GM18498 (cell line): ENCODE results near the gene SC5D.
A peak's percentile ranks its signal among the peaks of the same experiment; 100 is the strongest.

ENCODE experiments used
- ATAC-seq: cut with Tn5 transposase; IDR thresholded peaks from one replicate; pipeline ENCODE4 v1.9.1; 2021; ENCODE audit warnings: mild to moderate bottlenecking, moderate library complexity; ENCODE audit not compliant: unreplicated experiment

The SC5D gene

DNA sequence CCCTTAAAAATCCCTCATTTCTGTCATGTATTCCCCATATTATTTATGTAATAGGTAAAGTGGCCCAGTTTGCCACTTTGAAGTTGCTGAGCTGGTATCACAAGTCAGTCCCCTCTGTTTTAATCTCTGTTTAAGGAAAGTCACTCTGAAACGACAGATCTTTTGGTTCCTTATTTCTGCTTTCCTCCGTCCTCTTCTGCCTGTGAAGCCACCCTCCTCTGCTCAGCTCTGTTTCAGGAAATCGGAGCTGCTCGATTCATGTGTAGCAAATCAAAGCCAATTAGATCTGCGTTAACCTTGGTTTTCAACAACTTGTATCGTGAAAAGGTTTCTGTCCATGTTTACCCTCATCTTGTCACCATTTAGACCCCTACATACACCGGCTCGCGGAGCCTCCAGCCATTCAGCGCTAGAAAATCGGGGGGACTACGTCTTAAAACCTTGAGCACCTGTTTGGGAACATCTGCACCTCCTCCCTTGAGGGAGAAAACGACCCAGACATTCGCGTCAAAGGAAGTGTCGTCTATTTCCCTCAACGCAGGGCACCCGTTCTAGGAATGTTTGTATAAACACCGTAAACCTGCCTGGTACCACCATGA lies 576 bp upstream of the SC5D start:
- peak; percentile 28 for ATAC-seq

DNA sequence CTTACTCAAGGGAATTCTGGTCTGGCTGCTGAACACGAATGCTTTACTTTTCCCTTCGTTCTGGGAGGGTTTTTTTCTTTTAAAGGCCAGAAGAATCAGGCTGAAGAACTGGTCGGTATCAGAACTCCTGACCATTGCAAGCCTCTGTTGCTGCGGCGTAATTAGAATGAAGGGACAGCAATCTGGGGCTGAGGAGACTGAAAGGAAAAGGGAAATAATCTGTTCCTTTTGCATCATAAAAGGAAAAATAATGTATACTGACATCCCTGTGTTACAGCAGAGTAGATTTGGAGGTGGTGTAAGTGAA lies 670 bp downstream of the SC5D start:
- no peak for ATAC-seq

DNA sequence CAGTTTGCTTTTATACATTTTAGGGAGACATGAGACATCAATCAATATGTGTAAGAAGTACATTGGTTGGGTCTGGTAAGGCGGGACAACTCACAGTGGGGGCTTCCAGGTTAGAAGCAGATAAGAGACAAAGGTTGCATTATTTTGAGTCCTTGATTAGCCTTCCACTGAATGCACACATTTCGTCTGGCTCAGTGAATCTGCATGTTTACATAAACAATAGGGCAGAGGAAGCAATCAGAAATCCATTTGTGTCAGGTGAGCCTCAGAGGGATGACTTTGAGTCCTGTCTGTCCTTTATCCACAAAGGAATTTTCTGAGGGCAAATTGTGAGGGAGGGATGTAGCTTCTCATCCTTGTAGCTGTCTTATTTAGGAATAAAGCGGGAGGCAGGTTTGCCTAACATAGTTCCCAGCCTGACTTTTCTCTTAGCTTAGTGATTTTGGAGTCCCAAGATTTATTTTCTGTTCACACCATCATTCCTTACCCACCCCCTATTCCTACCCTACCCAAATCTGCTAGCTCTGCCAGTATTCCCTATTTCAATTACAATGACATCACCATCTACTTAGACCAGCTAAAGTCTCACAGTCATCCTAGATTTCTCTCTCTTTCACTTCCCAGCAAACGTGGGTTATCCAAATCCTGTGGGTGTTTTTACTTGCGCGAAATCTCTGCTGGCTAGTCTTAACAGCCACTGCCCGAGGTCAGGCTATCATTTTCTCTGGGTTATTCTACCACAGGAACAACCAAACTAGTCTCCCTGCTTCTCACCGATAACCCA lies 2.9 kb downstream of the SC5D start:
- no peak for ATAC-seq

DNA sequence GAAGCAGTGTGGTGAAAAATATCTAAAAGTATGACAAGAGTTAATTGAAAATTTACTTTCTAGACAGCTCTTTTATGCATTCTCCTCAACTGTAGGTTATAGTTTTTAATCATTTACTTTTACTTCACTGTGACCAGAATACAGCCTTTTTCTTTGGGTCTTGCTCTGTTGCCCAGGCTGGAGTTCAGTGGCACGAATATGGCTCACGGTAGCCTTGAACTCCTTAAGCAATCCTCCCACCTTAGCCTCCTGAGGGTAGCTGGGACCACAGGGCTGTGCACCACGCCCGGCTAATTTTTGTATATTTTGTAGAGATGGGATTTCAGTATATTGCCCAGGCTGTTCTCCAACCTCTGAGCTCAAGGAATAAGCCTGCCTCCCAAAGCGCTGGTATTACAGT lies 5.3 kb downstream of the SC5D start:
- ATAC-seq, result no peak

DNA sequence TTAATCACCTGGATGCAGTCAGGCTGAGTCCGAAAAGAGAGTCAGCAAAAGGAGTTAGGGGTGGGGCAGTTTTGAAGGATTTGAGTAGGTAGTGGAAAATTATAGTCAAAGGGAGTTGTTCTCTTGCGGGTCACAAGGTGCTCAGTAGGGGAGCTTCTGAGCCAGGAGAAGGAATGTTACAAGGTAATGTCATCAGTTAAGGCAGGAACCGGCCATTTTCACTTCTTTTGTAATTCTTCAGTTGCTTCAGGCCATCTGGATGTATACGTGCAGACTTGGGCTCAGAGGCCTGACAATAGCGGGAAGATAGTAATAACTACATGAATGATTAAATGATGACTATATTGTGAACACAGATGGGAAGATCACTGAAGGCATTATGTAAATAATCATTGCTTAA lies 6.2 kb downstream of the SC5D start:
- ATAC-seq, result no peak

DNA sequence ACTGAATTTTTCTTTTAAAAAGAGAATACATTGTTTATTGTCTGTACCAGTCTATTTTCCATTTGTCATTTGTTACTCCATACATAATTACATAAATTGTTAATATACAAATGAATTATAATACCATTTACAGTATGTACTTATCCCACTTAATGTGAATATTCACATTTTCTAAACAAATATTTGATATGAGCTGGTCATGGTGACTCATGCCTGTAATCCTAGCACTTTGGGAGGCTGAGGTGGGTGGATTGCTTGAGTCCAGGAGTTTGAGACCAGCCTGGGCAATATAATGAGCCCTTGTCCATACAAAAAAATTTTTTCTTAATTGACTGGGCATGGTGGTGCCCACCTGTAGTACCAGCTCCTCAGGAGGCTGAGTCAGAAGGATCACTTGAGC lies 6.8 kb downstream of the SC5D start:
- ATAC-seq, result no peak

DNA sequence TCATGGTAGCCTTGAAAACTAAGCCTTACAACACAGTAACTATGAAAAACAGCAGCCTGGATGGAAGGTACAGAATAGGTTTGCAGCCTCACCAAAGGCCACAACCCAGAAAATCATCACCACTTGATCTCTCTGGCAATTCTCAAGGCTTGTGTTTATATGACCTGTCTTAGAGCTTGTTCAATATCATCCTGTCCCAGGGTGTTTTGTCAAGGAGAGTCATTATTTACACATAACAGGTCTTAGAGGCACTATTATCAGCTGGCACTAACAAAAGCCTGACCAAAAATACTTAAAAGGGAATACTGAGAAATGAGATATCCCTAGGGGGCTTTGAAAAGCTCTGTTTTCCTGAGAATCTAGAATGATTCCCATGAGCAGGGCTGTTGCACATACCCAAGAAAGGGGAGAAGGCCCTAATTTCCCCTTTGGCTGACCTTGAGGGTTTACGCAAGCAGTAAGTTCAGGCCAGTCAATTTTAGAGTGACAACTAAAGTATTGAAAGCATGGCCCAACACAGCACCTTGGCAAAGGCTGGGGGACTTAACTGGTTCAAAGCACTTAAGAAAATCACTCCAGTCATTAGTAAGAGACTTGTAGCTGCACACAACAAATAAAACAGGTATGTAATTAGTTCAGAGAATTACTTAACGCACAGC lies 7.9 kb downstream of the SC5D start:
- no peak for ATAC-seq

DNA sequence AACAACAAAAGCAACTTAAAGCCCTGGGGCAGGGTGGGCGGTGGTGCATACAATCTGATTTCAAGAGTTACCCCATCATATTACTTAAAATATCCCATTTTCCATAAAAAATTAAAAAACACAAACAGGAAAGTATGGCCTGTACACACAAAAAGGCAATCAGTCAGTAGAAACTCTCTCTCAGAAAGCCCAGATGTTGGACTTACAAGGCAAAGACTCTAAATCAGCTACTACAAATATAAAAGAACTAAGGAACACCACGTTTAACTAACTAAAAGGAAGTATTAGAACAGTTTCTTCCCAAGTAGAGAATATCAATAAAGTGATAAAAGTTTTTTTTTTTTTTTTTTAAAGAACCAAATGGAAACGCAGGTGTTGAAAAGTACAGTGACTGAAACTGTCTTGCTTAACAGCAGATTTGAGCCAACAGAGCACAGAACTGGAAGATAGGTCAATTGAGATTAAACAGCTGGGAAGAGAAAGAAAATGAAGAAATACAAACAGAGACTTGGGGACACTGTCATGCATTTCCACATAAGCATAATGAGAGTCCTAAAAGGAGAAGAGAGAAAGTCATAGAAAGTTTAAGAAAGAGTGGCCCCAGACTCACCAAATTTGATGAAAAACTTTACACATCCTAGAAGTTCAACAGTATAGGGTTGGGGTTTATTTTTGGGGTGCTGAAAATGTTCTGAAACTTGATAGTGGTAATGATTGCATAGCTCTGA lies 8.6 kb downstream of the SC5D start:
- peak; percentile 56 for ATAC-seq

DNA sequence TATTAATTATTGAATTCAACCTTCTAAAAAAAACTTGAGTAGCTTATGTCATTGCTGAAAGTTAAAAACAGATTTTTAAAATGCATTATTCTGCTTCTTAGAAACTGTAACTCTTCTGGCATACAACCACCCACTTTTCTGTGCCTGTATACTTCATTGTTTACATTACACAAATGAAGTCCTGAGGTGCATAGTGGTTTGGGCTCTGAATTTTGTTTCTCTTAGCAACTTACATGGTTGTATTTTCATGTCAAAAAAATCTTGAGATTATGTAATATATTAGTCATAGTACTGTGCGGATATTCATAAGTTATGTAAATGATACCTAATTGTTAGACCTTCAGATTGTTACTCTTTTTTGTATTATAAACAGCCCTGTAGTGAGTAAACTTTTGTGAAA lies 12.2 kb downstream of the SC5D start:
- no peak for ATAC-seq

DNA sequence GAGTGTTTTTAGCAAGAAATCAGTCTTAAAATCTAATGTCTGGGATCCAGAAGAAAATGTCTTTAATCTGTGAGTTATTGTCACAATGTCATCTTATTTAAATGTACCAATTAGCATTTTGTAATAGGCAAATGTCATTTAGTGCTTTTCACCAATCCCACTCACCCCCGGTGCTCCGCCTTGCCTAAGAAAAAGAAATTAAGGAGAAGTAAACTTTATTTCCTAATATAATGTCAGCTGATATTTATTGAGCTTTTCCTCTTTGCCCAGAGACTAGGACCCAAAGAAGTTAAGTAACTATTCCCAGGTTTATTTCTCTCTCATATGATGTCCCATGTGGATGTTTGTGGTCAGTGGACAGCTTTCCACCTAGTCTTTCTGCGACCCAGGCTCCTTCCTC lies 16.2 kb downstream of the SC5D start:
- no peak for ATAC-seq

DNA sequence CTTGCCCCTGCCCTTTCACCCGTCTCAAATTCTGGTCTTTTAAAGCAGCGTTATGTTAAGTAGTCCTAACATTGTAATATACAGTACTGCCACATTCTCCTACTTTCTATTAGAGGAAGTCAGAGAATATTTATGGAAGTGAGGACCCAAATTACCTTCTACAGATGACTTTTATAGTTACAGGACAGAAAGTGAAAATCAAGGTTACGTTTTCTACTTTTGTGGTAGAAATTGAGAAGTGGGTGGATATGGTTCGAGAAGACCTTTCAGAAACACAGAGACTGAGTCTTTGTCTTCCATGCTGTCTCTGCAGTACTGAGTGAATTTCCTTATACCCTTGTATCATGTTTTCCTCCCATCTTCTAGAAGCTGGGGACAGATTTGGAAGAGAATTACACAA lies 17.1 kb downstream of the SC5D start:
- ATAC-seq, result peak; percentile 94

DNA sequence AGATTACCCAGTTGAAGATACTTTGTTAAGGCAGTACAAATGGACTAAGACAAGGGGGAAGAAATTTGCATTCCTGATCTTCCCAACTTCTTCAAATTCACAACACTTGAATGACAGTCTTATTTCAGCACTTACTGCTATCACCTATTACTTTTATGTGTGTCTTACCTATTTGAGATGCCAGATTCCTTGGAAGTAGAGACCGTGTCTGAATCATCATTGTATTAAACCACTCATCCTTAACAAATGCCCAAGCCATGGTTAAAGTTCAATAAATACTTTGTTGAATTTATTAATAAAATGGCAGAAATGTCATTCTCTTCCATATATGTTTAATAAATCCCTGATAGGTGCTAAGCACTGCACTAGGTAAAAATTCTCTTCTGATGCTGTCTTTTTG lies 18.3 kb downstream of the SC5D start:
- ATAC-seq, result no peak

DNA sequence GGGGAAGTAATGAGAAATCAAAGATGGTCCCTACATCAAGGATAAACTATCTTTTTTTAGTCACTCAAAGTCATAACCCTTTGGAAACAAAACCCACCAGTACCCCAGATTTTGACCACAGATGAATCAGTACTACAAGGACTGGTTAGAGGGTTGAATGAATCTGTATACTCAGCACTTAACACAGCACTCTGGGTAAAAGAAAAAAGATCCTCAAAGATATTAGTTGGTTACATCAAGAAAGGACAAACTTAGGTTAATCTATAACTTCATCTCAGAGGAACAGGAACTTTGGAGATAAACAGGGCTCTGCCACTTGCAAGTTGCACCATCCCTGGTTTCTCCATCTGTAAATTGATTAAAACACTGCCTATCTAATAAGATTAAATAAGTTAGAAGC lies 18.8 kb downstream of the SC5D start:
- ATAC-seq, result no peak

DNA sequence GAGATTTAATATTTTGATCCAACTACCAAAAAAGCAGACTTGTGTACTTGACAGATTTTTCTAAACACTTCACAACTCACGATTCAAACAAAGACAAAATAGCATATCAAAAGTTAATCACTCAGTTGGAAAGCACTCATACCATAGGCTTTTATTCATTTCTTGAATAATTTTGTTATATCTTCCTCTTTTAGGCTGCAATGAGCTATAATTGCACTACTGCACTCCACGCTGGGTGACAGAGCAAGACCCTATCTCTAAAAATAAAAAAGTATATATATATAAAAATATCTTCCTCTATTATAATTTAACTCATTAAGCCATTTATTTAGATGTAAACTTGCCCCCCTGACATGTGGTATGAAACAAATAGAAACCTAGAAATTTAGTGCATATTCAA lies 19.9 kb downstream of the SC5D start:
- no peak for ATAC-seq

DNA sequence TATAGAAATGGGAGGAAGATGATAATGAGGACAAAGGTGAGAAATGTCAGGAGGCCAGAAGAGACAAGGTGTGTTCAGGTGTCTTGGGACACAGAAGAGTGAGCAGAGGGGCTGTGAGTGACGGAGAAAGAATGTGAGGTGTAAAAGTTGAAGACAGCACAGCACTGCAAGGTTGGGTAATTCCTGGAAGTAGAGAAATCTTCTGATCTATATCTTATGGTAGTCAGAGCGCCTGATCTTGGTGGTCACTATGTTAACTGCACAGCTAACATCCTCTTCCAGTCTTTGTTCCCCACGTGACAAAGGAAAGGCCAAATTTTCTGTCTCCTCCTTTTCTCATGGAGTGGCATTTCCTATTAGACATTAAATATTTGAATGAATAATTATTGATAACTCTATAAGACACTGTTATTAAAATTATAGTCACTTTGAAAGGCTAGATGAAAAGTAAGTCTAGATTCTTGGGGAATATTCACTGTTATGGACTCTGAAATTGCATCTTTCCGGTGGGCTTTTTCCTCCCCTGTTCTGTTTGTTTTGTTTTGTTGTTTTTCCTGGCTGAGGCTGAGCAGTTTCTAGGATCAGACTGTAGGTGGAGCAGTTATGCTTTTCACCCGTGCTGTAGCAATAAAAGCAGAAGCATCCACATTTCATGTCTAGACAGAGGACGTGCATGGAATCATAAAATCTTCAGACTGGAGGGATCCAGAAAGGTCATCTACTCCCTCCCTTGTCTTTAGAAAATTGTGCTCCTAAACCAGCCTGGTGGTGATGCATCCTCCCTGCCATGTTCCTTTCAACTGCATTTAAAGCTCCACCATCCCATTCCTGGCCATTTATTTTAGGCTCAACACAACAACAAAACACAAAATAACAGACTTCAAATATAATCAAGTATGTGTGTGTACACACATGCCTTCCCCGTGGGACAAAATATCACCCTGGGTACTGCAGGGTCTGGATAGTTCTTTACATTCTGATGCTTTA lies 26.6 kb downstream of the SC5D start:
- peak; percentile 58 for ATAC-seq

DNA sequence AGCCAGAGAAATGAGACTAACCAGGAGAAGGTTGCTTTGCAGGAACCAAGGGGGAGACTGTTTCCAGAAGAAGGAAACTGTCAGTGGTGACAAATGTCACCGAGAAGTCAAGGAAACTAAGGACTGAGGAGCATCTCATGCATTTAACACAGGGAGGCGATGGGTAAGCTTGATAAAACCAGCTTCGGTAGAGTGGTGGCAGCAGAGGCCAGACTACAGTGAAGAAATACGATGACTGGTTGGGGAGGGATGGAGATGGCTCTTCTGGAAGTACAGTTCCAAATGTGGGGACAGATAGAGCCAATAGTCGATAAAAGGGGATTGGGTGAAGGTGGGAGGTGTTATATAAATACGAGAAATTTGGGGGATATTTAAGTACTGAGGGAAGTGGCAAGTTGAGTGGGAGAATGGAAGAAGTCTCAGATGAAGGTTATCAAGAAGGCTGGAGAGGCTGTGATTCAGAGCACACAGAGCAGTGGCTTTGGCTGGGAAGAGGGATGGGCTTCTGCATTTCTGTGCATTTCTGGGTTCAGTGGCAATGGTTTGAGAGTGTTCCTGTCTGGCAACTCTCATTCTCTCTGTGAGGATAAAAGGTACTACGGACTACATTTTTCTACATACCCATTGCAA lies 29.2 kb downstream of the SC5D start:
- peak; percentile 77 for ATAC-seq

DNA sequence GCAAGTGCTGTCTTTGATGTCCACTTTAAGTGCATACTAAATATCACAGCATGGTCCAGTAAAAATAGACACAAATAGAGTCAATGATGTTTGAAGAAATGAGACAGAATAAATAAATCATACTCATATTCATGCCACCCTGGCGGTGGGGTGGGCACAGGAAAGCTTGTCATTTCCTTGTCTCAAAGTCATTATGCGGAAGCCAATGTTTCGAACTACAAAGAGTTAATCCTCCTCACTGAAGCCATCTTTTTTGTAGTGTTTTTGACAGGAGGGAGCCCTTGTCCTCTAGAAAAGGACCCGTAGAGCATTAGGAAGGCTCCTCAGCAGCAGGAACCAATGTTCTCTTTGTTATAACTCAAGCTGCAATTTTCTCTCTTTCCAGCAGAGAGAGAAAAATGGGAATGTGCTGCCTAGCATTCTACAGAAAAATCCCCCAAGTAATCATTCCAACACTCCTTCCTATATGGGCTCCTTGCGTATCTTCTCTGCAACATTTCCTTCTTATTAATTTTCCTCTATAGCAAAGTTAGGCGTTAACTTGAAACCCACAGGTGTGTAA lies 30.6 kb downstream of the SC5D start:
- no peak for ATAC-seq

DNA sequence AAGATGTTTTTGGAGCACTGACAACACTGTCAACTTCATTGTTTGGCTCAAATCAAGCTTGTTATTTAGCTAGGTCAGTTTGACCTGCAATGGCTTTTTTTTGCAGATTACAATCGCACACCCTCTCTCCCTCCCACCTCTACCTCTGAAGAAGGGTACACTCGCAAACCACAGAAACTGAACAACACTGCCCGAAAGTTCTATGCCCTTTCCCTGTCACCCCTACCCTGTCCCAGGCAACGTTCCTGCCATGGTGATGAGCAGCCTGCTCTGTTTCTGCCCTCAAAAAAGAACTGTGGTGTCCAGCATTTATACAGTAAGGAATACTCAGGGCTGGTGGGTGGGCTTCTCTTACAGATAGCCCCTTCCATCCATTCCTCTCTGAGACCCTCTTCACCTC lies 33.7 kb downstream of the SC5D start:
- no peak for ATAC-seq

DNA sequence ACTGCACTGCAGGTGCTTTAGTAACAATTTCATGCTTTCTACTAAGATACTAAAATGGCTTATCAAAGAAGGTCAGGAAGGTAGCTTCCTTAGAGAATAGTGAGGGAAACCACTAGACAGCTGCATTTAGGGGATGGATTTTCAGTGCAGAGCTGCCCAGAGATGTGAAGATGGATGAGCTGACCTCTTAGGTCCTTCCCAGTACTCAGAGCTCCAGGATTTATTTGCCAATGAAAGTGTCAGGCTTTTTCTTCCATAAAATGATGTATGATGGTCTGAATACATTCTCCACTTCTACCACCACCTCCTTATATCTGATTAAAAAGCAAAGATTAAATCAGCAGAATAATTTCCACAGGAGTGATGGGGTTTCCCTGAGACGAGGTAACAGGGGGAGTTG lies 35.0 kb downstream of the SC5D start:
- ATAC-seq, result no peak
